Large intestine (tissue), 12 donors: Measurements from ENCODE around the gene DDX46. TPM values are rescaled to one million over a fixed set of nuclear protein-coding genes. Genes with fewer than 3 reads are reported as not detected.
"Not testable (repeated sequence)": the region's sequence is repeated elsewhere in the genome, so short reads cannot be mapped to it uniquely, and the experiment has no call there.

Source experiments
- DNase-seq, 2 donors: peaks; one replicate each; pipeline versions ENCODE4 v3.0.0 to v3.0.0-alpha.2; 2013
- H3K27ac ChIP-seq: one replicate; pipeline ENCODE4 v1.5.1; 2013; ENCODE audit warnings: low read length
- H3K27me3 ChIP-seq: 2 replicates; pipeline ENCODE4 v1.6.1; 2013; ENCODE audit warnings: low read length; ENCODE audit not compliant: control insufficient read depth, insufficient read depth
- H3K36me3 ChIP-seq: 2 replicates; pipeline ENCODE4 v1.6.1; 2013; ENCODE audit warnings: low read length; ENCODE audit not compliant: control insufficient read depth, insufficient read depth
- H3K4me1 ChIP-seq: one replicate; pipeline ENCODE4 v1.6.1; 2013; ENCODE audit warnings: low read length; ENCODE audit not compliant: control insufficient read depth, insufficient read depth
- H3K4me3 ChIP-seq: one replicate; pipeline ENCODE4 v1.5.1; 2013; ENCODE audit warnings: low read length
- H3K9me3 ChIP-seq: one replicate; pipeline ENCODE4 v1.6.1; 2013; ENCODE audit warnings: mild to moderate bottlenecking, low read depth, low read length, moderate library complexity; ENCODE audit not compliant: control insufficient read depth
- WGBS: methylation state at CpG from one replicate; pipeline ENCODE4 v1.1.5; 2013; ENCODE audit warnings: low lambda C conversion rate; ENCODE audit not compliant: insufficient coverage; 5-methylcytosine and 5-hydroxymethylcytosine counted together
- long read RNA-seq, 11 donors: transcript quantifications; one replicate each; lab custom pipeline, GENCODE V29; 2026
- polyA plus RNA-seq: library from polyadenylated mRNA; unstranded; fragments of 120-200 nt; gene quantifications from one replicate; pipeline ENCODE4 v1.2.1, GENCODE V29; 2013

The DDX46 gene, protein sequence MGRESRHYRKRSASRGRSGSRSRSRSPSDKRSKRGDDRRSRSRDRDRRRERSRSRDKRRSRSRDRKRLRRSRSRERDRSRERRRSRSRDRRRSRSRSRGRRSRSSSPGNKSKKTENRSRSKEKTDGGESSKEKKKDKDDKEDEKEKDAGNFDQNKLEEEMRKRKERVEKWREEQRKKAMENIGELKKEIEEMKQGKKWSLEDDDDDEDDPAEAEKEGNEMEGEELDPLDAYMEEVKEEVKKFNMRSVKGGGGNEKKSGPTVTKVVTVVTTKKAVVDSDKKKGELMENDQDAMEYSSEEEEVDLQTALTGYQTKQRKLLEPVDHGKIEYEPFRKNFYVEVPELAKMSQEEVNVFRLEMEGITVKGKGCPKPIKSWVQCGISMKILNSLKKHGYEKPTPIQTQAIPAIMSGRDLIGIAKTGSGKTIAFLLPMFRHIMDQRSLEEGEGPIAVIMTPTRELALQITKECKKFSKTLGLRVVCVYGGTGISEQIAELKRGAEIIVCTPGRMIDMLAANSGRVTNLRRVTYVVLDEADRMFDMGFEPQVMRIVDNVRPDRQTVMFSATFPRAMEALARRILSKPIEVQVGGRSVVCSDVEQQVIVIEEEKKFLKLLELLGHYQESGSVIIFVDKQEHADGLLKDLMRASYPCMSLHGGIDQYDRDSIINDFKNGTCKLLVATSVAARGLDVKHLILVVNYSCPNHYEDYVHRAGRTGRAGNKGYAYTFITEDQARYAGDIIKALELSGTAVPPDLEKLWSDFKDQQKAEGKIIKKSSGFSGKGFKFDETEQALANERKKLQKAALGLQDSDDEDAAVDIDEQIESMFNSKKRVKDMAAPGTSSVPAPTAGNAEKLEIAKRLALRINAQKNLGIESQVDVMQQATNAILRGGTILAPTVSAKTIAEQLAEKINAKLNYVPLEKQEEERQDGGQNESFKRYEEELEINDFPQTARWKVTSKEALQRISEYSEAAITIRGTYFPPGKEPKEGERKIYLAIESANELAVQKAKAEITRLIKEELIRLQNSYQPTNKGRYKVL
- polyA plus RNA-seq = 57.8 TPM
- long read RNA-seq, donor 1, partial matches to known transcripts = 66 of 68 reads
- long read RNA-seq, donor 1, other reads (novel, unspliced or antisense) = 0 of 68 reads
- long read RNA-seq, donor 2, partial matches to known transcripts = 175 of 175 reads
- long read RNA-seq, donor 2, other reads (novel, unspliced or antisense) = 0 of 175 reads
- long read RNA-seq, donor 3, partial matches to known transcripts = 115 of 117 reads
- long read RNA-seq, donor 3, other reads (novel, unspliced or antisense) = 0 of 117 reads
- long read RNA-seq, donor 4, partial matches to known transcripts = 9 of 10 reads
- long read RNA-seq, donor 4, other reads (novel, unspliced or antisense) = 0 of 10 reads
- long read RNA-seq, donor 5, partial matches to known transcripts = 86 of 86 reads
- long read RNA-seq, donor 5, other reads (novel, unspliced or antisense) = 0 of 86 reads
- long read RNA-seq, donor 6, partial matches to known transcripts = 76 of 78 reads
- long read RNA-seq, donor 6, other reads (novel, unspliced or antisense) = 0 of 78 reads
- long read RNA-seq, donor 7, partial matches to known transcripts = 51 of 52 reads
- long read RNA-seq, donor 7, other reads (novel, unspliced or antisense) = 0 of 52 reads
- long read RNA-seq, donor 8, partial matches to known transcripts = 159 of 161 reads
- long read RNA-seq, donor 8, other reads (novel, unspliced or antisense) = 0 of 161 reads
- long read RNA-seq, donor 9, partial matches to known transcripts = 99 of 99 reads
- long read RNA-seq, donor 9, other reads (novel, unspliced or antisense) = 0 of 99 reads
- long read RNA-seq, donor 10, partial matches to known transcripts = 72 of 73 reads
- long read RNA-seq, donor 10, other reads (novel, unspliced or antisense) = 0 of 73 reads
- long read RNA-seq, donor 11, partial matches to known transcripts = 67 of 68 reads
- long read RNA-seq, donor 11, other reads (novel, unspliced or antisense) = 0 of 68 reads

DNA sequence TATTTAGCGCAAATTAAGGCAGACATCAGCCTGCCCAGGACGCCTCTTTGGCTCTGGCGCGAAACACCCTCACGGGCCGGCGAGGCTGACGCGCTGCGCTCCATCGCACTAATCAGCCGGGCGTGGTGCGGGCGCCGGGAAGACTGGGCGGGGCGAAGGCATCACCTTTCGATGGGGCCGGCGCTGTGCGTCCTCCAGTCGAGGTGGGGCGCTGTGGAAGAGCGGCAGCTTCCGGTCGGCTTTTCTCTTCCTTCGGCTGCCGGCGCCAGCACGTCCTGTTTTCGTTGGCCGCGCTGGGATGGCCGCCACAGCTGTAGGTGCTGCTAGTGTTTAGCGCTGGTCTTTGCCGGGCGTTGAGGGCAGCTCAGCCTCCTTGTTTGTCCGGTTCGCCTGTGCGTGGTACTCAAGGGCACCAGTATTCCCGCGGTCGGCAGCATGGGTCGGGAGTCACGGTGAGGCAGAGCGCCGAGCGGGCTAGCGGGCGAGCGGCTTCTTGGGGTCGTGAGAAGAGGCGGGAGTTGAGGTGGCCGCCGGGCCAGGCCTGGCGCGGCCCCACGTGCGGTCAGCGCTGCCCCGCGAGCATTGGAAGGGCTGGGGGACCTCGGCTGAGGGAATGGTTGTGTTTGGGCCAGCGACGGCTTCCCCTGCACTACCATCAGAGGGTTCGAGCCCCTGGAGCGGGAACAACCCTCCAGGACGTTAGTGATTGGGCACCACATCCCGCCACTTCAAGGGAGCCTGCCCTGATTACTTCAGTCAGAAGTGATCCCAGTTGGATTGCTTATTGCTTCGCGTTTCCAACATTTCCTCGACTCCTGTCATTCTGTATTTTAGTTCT is at the start of gene DDX46:
TSS of gene DDX46 (plus strand) at position 276 of the 838 bp plus-strand sequence. CDS start at position 436, 160 bp downstream.
- no peaks in the 10 kb centered on the region for H3K9me3 ChIP-seq
- peaks cover 4% of the 10 kb centered on the region for H3K36me3 ChIP-seq
- peak; percentile 90 to 95 for DNase-seq
- peaks cover 8% of the 10 kb centered on the region for H3K4me1 ChIP-seq
- no peaks in the 10 kb centered on the region for H3K27me3 ChIP-seq
- peak within 1 kb of the TSS; percentile 91 for H3K4me3 ChIP-seq
- H3K27ac ChIP-seq = peak within 1 kb of the TSS; percentile 23
- WGBS = no CpG with 5 or more reads among the region's 73 CpGs

DNA sequence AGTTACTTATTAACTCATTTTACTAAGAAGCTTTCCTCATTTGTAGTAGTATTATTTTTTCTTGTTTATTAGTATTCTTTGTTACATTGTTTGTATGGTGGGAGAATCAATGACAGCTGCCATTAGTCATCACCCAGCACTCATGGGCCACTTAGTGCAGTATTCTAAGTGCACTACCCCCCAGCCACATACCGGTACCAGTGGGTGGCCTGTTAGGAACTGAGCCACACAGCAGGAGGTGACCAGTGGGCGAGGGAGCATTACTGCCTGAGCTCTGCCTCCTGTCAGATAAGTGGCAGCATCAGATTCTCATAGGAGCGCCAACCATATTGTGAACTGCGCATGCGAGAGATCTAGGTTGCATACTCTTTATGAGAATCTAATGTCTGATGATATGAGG is 44.5 kb upstream of the DDX46 start:
- no peak overlapping the region for H3K27ac ChIP-seq
- DNase-seq = no peak
- peaks cover 69% of the 10 kb centered on the region for H3K36me3 ChIP-seq
- WGBS = no CpG with 5 or more reads among the region's 5 CpGs
- no peaks in the 10 kb centered on the region for H3K9me3 ChIP-seq
- no peaks in the 10 kb centered on the region for H3K27me3 ChIP-seq
- H3K4me3 ChIP-seq = no peak overlapping the region
- no peaks in the 10 kb centered on the region for H3K4me1 ChIP-seq

DNA sequence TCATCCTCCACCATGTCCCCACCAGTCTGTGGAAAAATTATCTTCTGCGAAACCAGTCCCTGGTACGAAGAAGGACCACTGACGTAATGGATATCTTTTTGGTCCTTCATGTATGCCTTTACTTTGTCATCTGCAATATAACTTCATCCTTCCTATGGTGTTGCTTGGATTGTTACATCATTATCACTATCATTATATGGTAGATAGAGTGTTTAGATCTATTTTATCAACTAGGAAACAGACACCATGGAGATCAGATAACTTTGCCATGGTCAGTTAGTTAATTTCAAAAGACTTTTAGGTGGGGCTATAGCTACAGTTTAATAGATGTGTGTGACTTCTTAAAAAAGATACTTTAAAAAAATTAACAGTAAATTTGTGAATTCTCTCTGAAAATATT is 44.0 kb upstream of the DDX46 start:
- peaks cover 74% of the 10 kb centered on the region for H3K36me3 ChIP-seq
- H3K27me3 ChIP-seq = no peaks in the 10 kb centered on the region
- no peaks in the 10 kb centered on the region for H3K4me1 ChIP-seq
- H3K9me3 ChIP-seq = no peaks in the 10 kb centered on the region
- 94% methylated on average over 3 of the region's 3 CpGs for WGBS
- no peak overlapping the region for H3K4me3 ChIP-seq
- no peak for DNase-seq
- H3K27ac ChIP-seq = no peak overlapping the region

DNA sequence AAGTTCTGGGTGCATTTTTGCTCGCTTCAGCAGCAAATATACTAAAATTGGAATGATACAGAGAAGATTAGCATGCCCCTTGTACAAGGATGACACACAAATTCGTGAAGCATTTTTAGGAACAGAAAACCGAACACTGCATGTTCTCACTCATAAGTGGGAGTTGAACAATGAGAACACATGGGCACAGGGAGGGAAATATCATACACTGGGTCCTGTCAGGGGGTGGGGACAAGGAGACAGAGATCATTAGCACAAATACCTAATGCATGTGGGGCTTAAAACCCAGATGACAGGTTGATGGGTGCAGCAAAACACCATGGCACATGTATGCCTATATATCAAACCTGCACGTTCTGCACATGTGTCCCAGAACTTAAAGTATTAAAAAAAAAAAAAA is 43.1 kb upstream of the DDX46 start:
- WGBS = 100% methylated on average over 3 of the region's 4 CpGs
- H3K27ac ChIP-seq, H3K9me3 ChIP-seq, DNase-seq, H3K27me3 ChIP-seq, H3K4me3 ChIP-seq, H3K4me1 ChIP-seq: not testable (repeated sequence)
- peaks cover 68% of the 10 kb centered on the region for H3K36me3 ChIP-seq

DNA sequence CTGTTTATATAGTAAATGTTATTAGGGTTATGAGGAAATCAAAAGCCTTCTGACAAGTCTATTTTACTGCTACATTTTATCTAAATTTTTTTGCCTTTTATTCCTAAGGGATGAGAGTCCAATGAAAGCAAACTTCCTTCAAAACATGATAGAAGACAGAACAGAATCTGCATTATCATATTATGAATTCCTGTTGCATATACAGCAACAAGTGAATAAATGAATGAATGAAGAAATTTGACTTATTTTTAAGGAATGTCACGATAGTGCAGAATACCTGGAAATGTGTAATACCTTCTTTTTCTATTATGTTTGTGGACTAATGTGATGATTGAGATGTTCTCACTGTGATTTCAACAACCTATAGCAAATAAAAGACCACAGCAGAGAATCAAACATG is 33.7 kb upstream of the DDX46 start:
- Histone ChIP-seq H3K4me1 (no peaks in the 10 kb centered on the region), H3K4me3 (no peak overlapping the region), H3K27ac (no peak overlapping the region), H3K9me3 (no peaks in the 10 kb centered on the region), H3K27me3 (no peaks in the 10 kb centered on the region), H3K36me3 (peaks cover 32% of the 10 kb centered on the region)
- no CpG with 5 or more reads among the region's 1 CpG for WGBS
- DNase-seq = no peak

DNA sequence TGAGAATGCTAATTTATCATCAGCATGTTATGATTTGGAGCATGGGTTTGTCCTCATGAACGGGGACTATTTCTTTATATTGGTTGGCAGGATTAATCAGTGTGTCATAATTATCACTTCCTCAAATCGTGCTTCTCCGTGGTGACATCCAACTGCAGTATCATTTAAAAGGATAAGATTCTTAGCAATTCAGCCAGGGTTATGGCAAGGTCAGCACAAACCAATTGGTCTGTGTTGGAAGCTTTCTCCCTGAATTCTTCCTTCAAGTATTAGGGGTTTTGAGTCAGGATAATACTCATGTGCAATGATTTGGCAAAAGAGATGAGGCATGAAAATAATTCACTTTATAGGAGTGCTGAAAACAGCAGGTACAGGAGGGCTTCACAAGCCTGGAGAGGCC is 25.8 kb upstream of the DDX46 start:
- Histone ChIP-seq H3K36me3 (no peaks in the 10 kb centered on the region), H3K4me1 (peaks cover 7% of the 10 kb centered on the region), H3K4me3 (no peak overlapping the region), H3K27ac (no peak overlapping the region), H3K27me3 (no peaks in the 10 kb centered on the region), H3K9me3 (no peaks in the 10 kb centered on the region)
- DNase-seq = no peak
- WGBS = no CpG with 5 or more reads among the region's 3 CpGs

DNA sequence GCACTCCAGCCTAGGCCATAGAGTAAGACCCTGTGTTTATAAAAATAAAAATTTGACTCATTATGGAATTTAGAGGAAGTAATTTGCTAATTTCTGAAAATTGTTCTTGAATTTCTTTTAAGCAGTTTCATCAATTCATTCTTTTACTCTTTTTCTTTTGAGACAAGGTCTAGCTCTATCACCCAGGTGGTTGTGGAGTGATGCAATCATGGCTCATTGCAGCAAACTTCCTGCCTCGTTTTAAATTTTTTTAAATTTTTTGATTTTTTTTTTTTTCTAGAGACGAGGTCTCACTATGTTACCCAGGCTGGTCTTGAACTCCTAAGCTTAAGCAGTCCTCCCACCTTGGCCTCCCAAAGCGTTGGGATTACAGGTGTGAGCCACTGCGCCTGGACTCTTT is 23.3 kb upstream of the DDX46 start:
- H3K36me3 ChIP-seq = no peaks in the 10 kb centered on the region
- H3K4me3 ChIP-seq = no peak overlapping the region
- H3K4me1 ChIP-seq = peaks cover 13% of the 10 kb centered on the region
- H3K9me3 ChIP-seq = peaks cover 2% of the 10 kb centered on the region
- H3K27ac ChIP-seq = no peak overlapping the region
- DNase-seq = no peak
- no peaks in the 10 kb centered on the region for H3K27me3 ChIP-seq
- WGBS = no CpG with 5 or more reads among the region's 4 CpGs

DNA sequence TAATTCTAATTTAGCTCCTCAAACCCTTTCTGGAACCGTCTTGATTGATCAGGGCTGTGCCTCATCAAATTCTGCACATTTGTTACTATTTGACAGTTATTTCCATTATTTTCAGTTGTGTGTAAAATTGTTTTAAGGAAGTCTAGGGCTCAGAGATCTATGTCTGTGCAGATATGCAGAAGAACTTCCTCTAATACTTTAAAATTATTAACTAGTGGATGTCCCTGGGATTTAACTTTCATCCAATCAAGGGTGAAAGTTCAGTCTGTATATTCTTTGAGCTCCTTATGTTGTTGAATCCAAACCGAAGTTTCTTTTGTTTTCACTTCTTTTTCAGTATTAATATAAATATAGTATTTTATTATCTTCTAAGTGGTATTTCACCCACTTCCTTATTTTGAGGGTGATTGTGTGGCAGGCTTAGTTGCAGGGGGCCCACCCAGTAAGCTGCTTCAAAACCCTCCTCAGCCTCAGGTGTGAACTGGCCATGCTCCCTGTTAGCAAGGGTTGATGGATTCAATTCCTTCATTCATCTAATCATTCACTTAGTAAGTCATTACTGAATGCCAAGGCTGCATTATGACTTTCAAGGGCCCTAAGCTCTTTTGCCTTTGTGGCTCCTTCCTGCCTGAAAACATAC is 22.3 kb upstream of the DDX46 start:
- H3K36me3 ChIP-seq = peaks cover 4% of the 10 kb centered on the region

More for the DNA sequence above, 22.3 kb upstream of the DDX46 start:
- 52% methylated on average over 2 of the region's 2 CpGs for WGBS
- H3K4me3 ChIP-seq = no peak overlapping the region
- H3K4me1 ChIP-seq = peaks cover 16% of the 10 kb centered on the region
- H3K27me3 ChIP-seq = no peaks in the 10 kb centered on the region
- peak overlapping the region; percentile 43 for H3K27ac ChIP-seq
- DNase-seq = peak in 1 of 2 donors; percentile 8
- H3K9me3 ChIP-seq = peaks cover 2% of the 10 kb centered on the region
